ENCODE measurements around the gene SLC24A3. TPM values are rescaled to one million over a fixed set of nuclear protein-coding genes. Genes with fewer than 3 reads are reported as not detected.

SLC24A3 gene
- total and polyA plus RNA-seq, 7 donors = 0.92 to 20.8 (median 13.5) TPM

DNA sequence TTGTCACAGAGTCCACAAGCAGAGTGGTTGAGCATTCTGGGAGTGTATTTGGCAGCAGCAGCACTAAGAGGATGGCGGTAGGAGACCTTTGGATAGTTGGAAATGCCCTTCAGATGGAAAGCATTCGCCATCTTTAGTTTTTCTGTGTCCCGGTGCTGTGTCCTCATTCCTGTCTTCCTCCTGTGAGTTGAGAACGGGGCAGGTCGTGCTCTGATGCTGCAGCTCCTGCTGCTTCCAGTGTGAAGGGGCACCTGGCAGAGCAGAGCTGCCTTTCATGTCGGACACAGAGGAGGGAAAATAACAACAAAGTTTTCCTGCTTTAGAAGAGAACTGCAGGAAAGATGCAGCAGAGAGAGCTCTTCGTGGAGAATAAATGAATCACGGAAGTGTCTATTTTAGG, 194.8 kb downstream of the SLC24A3 start:
- H3K4me3 ChIP-seq = no peak overlapping the region
- H3K36me3 ChIP-seq = no peaks in the 10 kb centered on the region
- H3K27ac ChIP-seq = no peak overlapping the region
- no peaks in the 10 kb centered on the region for H3K4me1 ChIP-seq
- H3K9me3 ChIP-seq = no peaks in the 10 kb centered on the region
- intact Hi-C loops (cut with DNase I) = no loop called here
- TF ChIP-seq POLR2AphosphoS5 (IDR thresholded peaks at IDR 0.05) (no peak), POLR2A (IDR thresholded peaks at IDR 0.05) (no peak), EP300 (IDR thresholded peaks at IDR 0.05) (no peak)
- TF ChIP-seq, protein P1, sequence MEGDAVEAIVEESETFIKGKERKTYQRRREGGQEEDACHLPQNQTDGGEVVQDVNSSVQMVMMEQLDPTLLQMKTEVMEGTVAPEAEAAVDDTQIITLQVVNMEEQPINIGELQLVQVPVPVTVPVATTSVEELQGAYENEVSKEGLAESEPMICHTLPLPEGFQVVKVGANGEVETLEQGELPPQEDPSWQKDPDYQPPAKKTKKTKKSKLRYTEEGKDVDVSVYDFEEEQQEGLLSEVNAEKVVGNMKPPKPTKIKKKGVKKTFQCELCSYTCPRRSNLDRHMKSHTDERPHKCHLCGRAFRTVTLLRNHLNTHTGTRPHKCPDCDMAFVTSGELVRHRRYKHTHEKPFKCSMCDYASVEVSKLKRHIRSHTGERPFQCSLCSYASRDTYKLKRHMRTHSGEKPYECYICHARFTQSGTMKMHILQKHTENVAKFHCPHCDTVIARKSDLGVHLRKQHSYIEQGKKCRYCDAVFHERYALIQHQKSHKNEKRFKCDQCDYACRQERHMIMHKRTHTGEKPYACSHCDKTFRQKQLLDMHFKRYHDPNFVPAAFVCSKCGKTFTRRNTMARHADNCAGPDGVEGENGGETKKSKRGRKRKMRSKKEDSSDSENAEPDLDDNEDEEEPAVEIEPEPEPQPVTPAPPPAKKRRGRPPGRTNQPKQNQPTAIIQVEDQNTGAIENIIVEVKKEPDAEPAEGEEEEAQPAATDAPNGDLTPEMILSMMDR (IDR thresholded peaks at IDR 0.05) = no peak
- H3K27me3 ChIP-seq = no peaks in the 10 kb centered on the region
- no peak for DNase-seq
- WGBS, 2 donors = 88 to 93% methylated on average over 8 of the region's 8 CpGs

DNA sequence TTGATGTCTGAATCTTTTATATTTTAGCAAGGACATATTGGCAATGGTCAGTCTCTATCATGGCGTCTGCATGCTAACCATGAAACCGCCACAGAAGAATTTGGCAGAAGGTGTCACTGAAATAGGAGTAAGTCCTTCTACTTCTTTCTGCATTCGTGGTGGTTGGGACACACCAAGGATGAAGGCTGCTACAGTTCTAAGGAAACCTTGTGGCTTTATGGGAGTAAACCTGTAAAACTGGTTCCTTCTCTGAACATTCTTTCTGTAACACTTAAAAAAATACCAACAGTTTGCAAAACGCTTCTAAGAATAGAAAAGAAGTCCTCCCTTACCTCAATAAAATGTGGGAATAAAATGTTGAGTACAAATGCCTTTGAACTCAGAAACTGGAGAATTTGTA, 195.3 kb downstream of the SLC24A3 start:
- no peaks in the 10 kb centered on the region for H3K9me3 ChIP-seq
- TF ChIP-seq POLR2AphosphoS5 (IDR thresholded peaks at IDR 0.05) = no peak
- TF ChIP-seq EP300 (IDR thresholded peaks at IDR 0.05) = no peak
- TF ChIP-seq, protein P1 (IDR thresholded peaks at IDR 0.05) = no peak
- TF ChIP-seq POLR2A (IDR thresholded peaks at IDR 0.05) = no peak
- H3K27ac ChIP-seq = no peak overlapping the region
- DNase-seq = no peak
- H3K36me3 ChIP-seq = no peaks in the 10 kb centered on the region
- 37 to 59% methylated on average over 4 of the region's 4 CpGs for WGBS, 2 donors
- H3K27me3 ChIP-seq = no peaks in the 10 kb centered on the region
- H3K4me1 ChIP-seq = no peaks in the 10 kb centered on the region
- intact Hi-C loops (cut with DNase I) = no loop called here
- no peak overlapping the region for H3K4me3 ChIP-seq

DNA sequence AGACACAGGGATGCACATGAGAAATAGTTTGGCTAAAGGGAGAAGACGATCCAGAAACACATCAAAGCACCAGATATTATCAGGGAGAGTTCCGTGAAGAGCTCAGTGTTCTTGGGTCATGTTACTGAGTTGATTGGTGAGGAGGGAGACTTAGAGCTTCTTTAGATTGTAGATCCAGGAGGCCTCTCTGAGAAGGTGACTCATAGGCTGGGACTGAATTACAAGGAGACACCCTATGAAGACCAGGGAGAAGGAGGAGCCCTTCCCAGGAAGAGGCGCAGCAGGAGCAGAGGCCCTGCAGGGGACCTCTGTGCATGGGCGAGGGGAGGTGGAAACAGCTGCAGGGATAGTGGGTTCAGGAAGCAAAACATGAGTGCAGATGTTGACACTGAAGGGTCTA, 196.5 kb downstream of the SLC24A3 start:
- 94 to 95% methylated on average over 4 of the region's 4 CpGs for WGBS, 2 donors
- no peaks in the 10 kb centered on the region for H3K9me3 ChIP-seq
- DNase-seq = no peak
- intact Hi-C loops (cut with DNase I) = no loop called here
- no peaks in the 10 kb centered on the region for H3K36me3 ChIP-seq
- H3K4me1 ChIP-seq = no peaks in the 10 kb centered on the region
- TF ChIP-seq, protein P1 (IDR thresholded peaks at IDR 0.05) = no peak
- TF ChIP-seq EP300 (IDR thresholded peaks at IDR 0.05) (no peak), POLR2AphosphoS5 (IDR thresholded peaks at IDR 0.05) (no peak), POLR2A (IDR thresholded peaks at IDR 0.05) (no peak)
- no peaks in the 10 kb centered on the region for H3K27me3 ChIP-seq
- no peak overlapping the region for H3K4me3 ChIP-seq
- H3K27ac ChIP-seq = no peak overlapping the region

DNA sequence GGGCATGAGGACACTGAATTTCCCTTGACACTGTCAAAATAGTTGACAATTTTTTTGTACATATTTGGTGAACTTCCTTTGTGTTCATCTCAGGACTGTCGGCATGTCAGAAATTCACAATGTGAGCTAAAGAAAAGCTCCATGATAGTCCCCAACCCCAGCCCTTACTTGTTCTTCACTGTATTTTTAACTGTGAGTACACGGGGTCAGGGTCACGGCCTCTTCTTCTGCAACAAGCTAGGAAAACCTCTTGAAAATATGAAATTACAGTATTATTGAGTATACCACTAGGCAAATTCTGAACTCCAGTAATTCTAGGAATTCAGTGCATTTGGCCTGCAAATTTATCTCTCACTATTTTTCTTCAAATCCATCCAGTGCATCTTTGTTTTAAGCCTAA, 199.4 kb downstream of the SLC24A3 start:
- H3K27me3 ChIP-seq = no peaks in the 10 kb centered on the region
- no peak for TF ChIP-seq POLR2A (IDR thresholded peaks at IDR 0.05)
- TF ChIP-seq EP300 (IDR thresholded peaks at IDR 0.05) = no peak
- no peak for TF ChIP-seq POLR2AphosphoS5 (IDR thresholded peaks at IDR 0.05)
- TF ChIP-seq, protein P1 (IDR thresholded peaks at IDR 0.05) = no peak
- H3K36me3 ChIP-seq = no peaks in the 10 kb centered on the region
- intact Hi-C loops (cut with DNase I) = no loop called here
- no peaks in the 10 kb centered on the region for H3K9me3 ChIP-seq
- no peak overlapping the region for H3K27ac ChIP-seq
- no peak for DNase-seq
- WGBS, 2 donors = 89 to 93% methylated on average over 3 of the region's 3 CpGs
- no peak overlapping the region for H3K4me3 ChIP-seq
- no peaks in the 10 kb centered on the region for H3K4me1 ChIP-seq

DNA sequence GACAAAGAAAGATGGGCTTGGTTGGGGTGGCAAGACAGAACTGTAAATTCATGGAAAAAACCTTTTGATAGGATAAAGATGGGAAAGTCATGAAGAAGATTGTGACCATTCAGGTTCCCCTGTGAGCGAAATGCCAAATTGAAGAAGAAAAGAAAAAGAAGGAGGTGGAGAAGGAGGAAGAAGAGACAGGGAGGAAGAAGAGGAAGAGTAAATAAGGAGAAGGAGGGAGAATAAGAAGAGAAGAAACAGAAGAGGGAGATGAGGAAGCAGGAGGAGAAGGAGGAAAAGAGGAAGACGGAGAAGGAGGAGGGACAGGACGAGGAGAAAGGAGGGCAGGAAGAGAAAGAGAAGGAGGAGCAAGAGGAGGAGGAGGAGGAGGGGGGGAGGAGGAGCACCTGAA, 199.8 kb downstream of the SLC24A3 start:
- Histone ChIP-seq H3K4me3 (no peak overlapping the region), H3K36me3 (no peaks in the 10 kb centered on the region), H3K27ac (no peak overlapping the region), H3K4me1 (no peaks in the 10 kb centered on the region), H3K9me3 (no peaks in the 10 kb centered on the region), H3K27me3 (no peaks in the 10 kb centered on the region)
- no peak for DNase-seq
- intact Hi-C loops (cut with DNase I) = no loop called here
- 87 to 91% methylated on average over 3 of the region's 3 CpGs for WGBS, 2 donors
- no peak for TF ChIP-seq POLR2A (IDR thresholded peaks at IDR 0.05)
- TF ChIP-seq POLR2AphosphoS5 (IDR thresholded peaks at IDR 0.05) = no peak
- no peak for TF ChIP-seq EP300 (IDR thresholded peaks at IDR 0.05)
- TF ChIP-seq, protein P1 (IDR thresholded peaks at IDR 0.05) = no peak

Data from sigmoid colon (tissue), 7 donors.